PC-9 (cell line): ENCODE data around the gene STX18. TPM values are rescaled to one million over a fixed set of nuclear protein-coding genes. Genes with fewer than 3 reads are reported as not detected.

ENCODE experiments used
- BruUV-seq: library from RNA; stranded (reverse); fragments of 400-500 nt; replicated peaks from 2 replicates; lab custom pipeline; 2021; lab: Mats Ljungman, UMichigan
- CTCF ChIA-PET: fragments of 300-600 bp; sonication (Branson Sonifier 250); formaldehyde crosslinking; loops from one replicate; lab custom pipeline; 2022; ENCODE audit warnings: antibody characterized with exemption; lab: Charles Lee
- POLR2A ChIA-PET: fragments of 300-600 bp; sonication (Branson Sonifier 250); formaldehyde crosslinking; loops from one replicate; lab custom pipeline; 2022; ENCODE audit warnings: antibody characterized with exemption; ENCODE audit not compliant: unreplicated experiment; lab: Charles Lee
- DNase-seq, 2 experiments: peaks; one replicate each; pipeline versions ENCODE4 v3.0.0 to v3.0.0-alpha.2; 2015 to 2022; ENCODE audit warnings: mixed read lengths in 1 of 2
- H2AFZ ChIP-seq: fragments of 200-600 bp; sonication (generic); 2 replicates; pipeline ENCODE4 v1.8.1; 2017; ENCODE audit warnings: antibody characterized with exemption
- H3F3A ChIP-seq: fragments of 200-600 bp; sonication (generic); 2 replicates; pipeline ENCODE4 v1.8.1; 2017; ENCODE audit warnings: antibody characterized with exemption, mild to moderate bottlenecking, low read depth; ENCODE audit not compliant: insufficient read depth
- H3K27ac ChIP-seq: fragments of 200-600 bp; sonication (generic); 2 replicates; pipeline ENCODE4 v1.6.1; 2016; ENCODE audit warnings: mixed run types
- H3K27me3 ChIP-seq: fragments of 200-600 bp; sonication (generic); 2 replicates; pipeline ENCODE4 v1.6.1; 2016; ENCODE audit warnings: low read depth, mixed run types; ENCODE audit not compliant: insufficient read depth
- H3K36me3 ChIP-seq: fragments of 200-600 bp; sonication (generic); 2 replicates; pipeline ENCODE4 v1.6.1; 2016; ENCODE audit warnings: low read depth, mixed run types
- H3K4me1 ChIP-seq: fragments of 200-600 bp; sonication (generic); replicated peaks from 2 replicates; pipeline ENCODE4 v1.6.1; 2016; ENCODE audit warnings: mixed run types; ENCODE audit not compliant: insufficient read depth
- H3K4me2 ChIP-seq: fragments of 200-600 bp; sonication (generic); 2 replicates; pipeline ENCODE4 v1.6.1; 2017; ENCODE audit warnings: mixed run types
- H3K4me3 ChIP-seq: fragments of 200-600 bp; sonication (generic); 2 replicates; pipeline ENCODE4 v1.6.1; 2016; ENCODE audit warnings: mixed run types
- H3K79me2 ChIP-seq: fragments of 200-600 bp; sonication (generic); 2 replicates; pipeline ENCODE4 v1.6.1; 2017; ENCODE audit warnings: low read depth, mixed run types
- H3K9me2 ChIP-seq: fragments of 200-600 bp; sonication (generic); 2 replicates; pipeline ENCODE4 v1.8.1; 2017; ENCODE audit warnings: mild to moderate bottlenecking; ENCODE audit not compliant: insufficient read depth
- H3K9me3 ChIP-seq: fragments of 200-600 bp; sonication (generic); 2 replicates; pipeline ENCODE4 v1.8.1; 2016; ENCODE audit warnings: low read depth; ENCODE audit not compliant: insufficient read depth
- H4K20me1 ChIP-seq: fragments of 200-600 bp; sonication (generic); 2 replicates; pipeline ENCODE4 v1.8.1; 2017; ENCODE audit not compliant: insufficient read depth
- EZH2 ChIP-seq: fragments of 200-600 bp; sonication (generic); IDR thresholded peaks from 2 replicates; pipeline ENCODE4 v1.8.0; 2017; ENCODE audit warnings: antibody characterized with exemption, low read depth
- intact Hi-C: fragments of 100-400 bp; cut with micrococcal nuclease; formaldehyde crosslinking; loops from one replicate; pipeline ENCODE4 v1.10.0; 2022; ENCODE audit not compliant: unreplicated experiment
- total RNA-seq: library from RNA; stranded (reverse); gene quantifications from 2 replicates; pipeline ENCODE4 v1.2.3, GENCODE V29; 2021
- TF ChIP-seq, protein P1 (sequence below): fragments of 200-600 bp; sonication (generic); conservative IDR thresholded peaks from 2 replicates; pipeline ENCODE4 v1.6.1; 2017; ENCODE audit warnings: mixed run types, antibody characterized with exemption, mild to moderate bottlenecking, moderate library complexity

The STX18 gene
- total RNA-seq, 1 experiment from 2014 or later, result 30.5 TPM

DNA sequence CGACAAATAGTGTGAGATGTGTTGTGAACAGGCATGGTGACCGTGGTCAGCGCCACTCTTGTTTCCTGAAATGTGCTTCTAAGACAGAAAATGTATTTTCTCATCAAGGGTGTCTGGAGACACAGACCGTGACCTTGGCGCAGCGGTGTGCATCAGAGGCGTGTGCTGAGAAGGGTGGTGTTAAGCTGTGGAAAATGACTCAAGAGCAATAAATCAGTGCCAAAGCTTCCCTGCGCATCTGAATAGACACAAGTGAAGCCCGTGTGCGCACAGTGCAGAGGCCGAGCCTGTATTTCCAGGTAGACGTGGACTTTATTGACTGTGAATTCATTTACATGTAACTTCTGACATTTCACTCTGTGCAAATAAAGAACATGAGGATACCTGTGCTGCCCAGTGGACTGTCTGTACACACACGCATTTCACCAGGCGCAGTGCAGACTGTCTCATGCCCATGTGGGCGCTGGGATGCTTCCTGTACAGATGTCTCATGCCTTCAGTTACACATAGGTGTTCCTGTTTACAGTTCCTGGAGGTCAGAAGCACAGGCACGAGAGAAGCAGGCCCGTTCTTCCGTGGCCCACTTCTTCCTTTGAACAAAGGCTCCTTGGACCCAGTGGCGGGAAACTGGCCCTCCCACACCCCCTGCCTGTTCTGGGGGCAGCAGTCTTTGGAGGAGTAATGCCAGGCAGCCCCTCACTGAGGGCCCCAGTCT, 123.0 kb downstream of the STX18 start:
- ChIA-PET CTCF (no interaction called here), POLR2A (no interaction called here)
- no peak overlapping the region for H2AFZ ChIP-seq
- no TSS peak for BruUV-seq
- no peaks in the 10 kb centered on the region for H3K27me3 ChIP-seq
- intact Hi-C loops, result no loop called here
- H3K79me2 ChIP-seq, result no peaks in the 10 kb centered on the region
- H3K36me3 ChIP-seq, result no peaks in the 10 kb centered on the region
- H3K4me2 ChIP-seq, result no peak overlapping the region
- no peaks in the 10 kb centered on the region for H3F3A ChIP-seq
- no peaks in the 10 kb centered on the region for H3K9me2 ChIP-seq
- H3K4me1 ChIP-seq, result no peaks in the 10 kb centered on the region
- H3K9me3 ChIP-seq, result no peaks in the 10 kb centered on the region
- no peaks in the 10 kb centered on the region for H4K20me1 ChIP-seq
- DNase-seq, result no peak
- no peak for TF ChIP-seq EZH2
- TF ChIP-seq, protein P1, sequence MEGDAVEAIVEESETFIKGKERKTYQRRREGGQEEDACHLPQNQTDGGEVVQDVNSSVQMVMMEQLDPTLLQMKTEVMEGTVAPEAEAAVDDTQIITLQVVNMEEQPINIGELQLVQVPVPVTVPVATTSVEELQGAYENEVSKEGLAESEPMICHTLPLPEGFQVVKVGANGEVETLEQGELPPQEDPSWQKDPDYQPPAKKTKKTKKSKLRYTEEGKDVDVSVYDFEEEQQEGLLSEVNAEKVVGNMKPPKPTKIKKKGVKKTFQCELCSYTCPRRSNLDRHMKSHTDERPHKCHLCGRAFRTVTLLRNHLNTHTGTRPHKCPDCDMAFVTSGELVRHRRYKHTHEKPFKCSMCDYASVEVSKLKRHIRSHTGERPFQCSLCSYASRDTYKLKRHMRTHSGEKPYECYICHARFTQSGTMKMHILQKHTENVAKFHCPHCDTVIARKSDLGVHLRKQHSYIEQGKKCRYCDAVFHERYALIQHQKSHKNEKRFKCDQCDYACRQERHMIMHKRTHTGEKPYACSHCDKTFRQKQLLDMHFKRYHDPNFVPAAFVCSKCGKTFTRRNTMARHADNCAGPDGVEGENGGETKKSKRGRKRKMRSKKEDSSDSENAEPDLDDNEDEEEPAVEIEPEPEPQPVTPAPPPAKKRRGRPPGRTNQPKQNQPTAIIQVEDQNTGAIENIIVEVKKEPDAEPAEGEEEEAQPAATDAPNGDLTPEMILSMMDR, result no peak
- no peak overlapping the region for H3K27ac ChIP-seq
- no peak overlapping the region for H3K4me3 ChIP-seq

DNA sequence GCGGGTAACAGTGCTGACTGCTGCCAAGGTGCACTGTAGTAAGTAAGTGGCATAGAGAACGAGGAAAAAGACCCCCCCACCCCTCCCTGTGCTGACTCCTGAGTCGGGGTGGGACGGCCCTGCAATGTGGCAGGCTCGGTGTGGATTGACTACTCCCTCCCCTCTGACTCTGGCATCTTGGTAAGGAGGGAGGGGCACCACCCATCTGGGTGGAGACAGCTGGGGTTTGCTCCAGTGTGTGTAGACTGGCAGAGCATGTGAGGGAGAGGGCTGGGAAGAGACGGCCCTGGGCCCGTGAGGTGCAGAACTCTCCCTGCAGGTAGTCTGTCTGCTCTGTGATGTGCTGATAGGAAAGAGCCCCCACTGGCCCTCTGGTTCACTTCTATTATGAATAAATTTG, 124.0 kb downstream of the STX18 start:
- H3K27ac ChIP-seq, result no peak overlapping the region
- H3K36me3 ChIP-seq, result no peaks in the 10 kb centered on the region
- TF ChIP-seq, protein P1, result no peak
- no peak for TF ChIP-seq EZH2
- ChIA-PET CTCF (no interaction called here), POLR2A (no interaction called here)
- intact Hi-C loops, result no loop called here
- DNase-seq, result no peak
- H4K20me1 ChIP-seq, result no peaks in the 10 kb centered on the region
- no peaks in the 10 kb centered on the region for H3F3A ChIP-seq
- H3K4me3 ChIP-seq, result no peak overlapping the region
- no peaks in the 10 kb centered on the region for H3K27me3 ChIP-seq
- no peaks in the 10 kb centered on the region for H3K9me3 ChIP-seq
- H3K4me2 ChIP-seq, result no peak overlapping the region
- H3K9me2 ChIP-seq, result no peaks in the 10 kb centered on the region
- no TSS peak for BruUV-seq
- no peaks in the 10 kb centered on the region for H3K79me2 ChIP-seq
- H2AFZ ChIP-seq, result no peak overlapping the region
- H3K4me1 ChIP-seq, result no peaks in the 10 kb centered on the region

DNA sequence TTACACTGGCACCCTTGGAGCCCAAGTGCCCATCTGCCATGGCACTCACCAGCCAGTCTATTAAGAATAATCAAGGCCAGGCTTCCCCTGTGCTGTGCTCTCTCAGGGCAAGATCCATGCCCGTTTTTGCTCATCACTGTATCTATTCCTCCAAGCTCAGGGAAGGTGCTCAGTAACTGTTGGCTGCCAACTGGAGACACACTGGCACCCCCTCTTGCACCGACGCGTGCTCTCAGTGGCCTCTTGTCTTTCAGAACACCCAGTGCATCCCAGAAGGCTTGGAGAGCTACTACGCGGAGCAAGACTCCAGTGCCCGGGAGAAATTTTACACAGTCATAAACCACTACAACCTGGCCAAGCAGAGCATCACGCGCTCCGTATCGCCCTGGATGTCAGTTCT, 124.9 kb downstream of the STX18 start:
- Histone ChIP-seq H3K9me2 (no peaks in the 10 kb centered on the region), H4K20me1 (no peaks in the 10 kb centered on the region), H3K79me2 (no peaks in the 10 kb centered on the region), H2AFZ (no peak overlapping the region), H3K4me1 (no peaks in the 10 kb centered on the region), H3F3A (no peaks in the 10 kb centered on the region), H3K4me2 (no peak overlapping the region), H3K27ac (no peak overlapping the region), H3K4me3 (no peak overlapping the region), H3K9me3 (no peaks in the 10 kb centered on the region), H3K36me3 (no peaks in the 10 kb centered on the region), H3K27me3 (no peaks in the 10 kb centered on the region)
- no peak for TF ChIP-seq EZH2
- TF ChIP-seq, protein P1, result no peak
- POLR2A ChIA-PET, result no interaction called here
- intact Hi-C loops, result no loop called here
- CTCF ChIA-PET, result interaction anchor here (0.7 kb wide), 1 partner anchor 165 kb away, joined by 3 read pairs; no protein-coding TSS in a partner anchor
- DNase-seq, result no peak
- no TSS peak for BruUV-seq
